Subcutaneous abdominal adipose tissue (tissue), 5 donors: ENCODE results near the gene ZC3H6.
A peak's percentile ranks its signal among the peaks of the same experiment; 100 is the strongest.

ENCODE experiments used
- H3K27ac ChIP-seq: one replicate; pipeline ENCODE4 v1.7.0; 2013; ENCODE audit warnings: low read depth, mild to moderate bottlenecking, inconsistent platforms, low read length, moderate library complexity
- H3K27me3 ChIP-seq, 5 donors: one replicate each; pipeline ENCODE4 v1.7.0; 2013; ENCODE audit warnings: low read length in 5 of 5, inconsistent platforms in 1 of 5; ENCODE audit not compliant: control insufficient read depth in 5 of 5, insufficient read depth in 4 of 5
- H3K36me3 ChIP-seq, 5 donors: one replicate each; pipeline ENCODE4 v1.7.0; 2013; ENCODE audit warnings: low read length in 5 of 5; ENCODE audit not compliant: control insufficient read depth in 5 of 5, insufficient read depth in 5 of 5
- H3K4me1 ChIP-seq, 5 donors: one replicate each; pipeline ENCODE4 v1.7.0; 2013; ENCODE audit warnings: low read length in 5 of 5, mild to moderate bottlenecking in 3 of 5, moderate library complexity in 1 of 5; ENCODE audit not compliant: control insufficient read depth in 5 of 5, insufficient read depth in 5 of 5
- H3K4me3 ChIP-seq, 5 donors: one replicate each; pipeline ENCODE4 v1.7.0; 2013; ENCODE audit warnings: low read length in 5 of 5, low read depth in 1 of 5
- H3K9ac ChIP-seq, 5 donors: one replicate each; pipeline ENCODE4 v1.7.0; 2013; ENCODE audit warnings: low read length in 5 of 5, mild to moderate bottlenecking in 4 of 5, moderate library complexity in 3 of 5
- H3K9me3 ChIP-seq, 5 donors: one replicate each; pipeline ENCODE4 v1.7.0; 2013; ENCODE audit warnings: low read length in 5 of 5; ENCODE audit not compliant: control insufficient read depth in 5 of 5
- donor health status: healthy.
- donor health status: healthy.
- donor health status: healthy.
- donor health status: healthy.
- donor health status: healthy.

ZC3H6 gene, protein sequence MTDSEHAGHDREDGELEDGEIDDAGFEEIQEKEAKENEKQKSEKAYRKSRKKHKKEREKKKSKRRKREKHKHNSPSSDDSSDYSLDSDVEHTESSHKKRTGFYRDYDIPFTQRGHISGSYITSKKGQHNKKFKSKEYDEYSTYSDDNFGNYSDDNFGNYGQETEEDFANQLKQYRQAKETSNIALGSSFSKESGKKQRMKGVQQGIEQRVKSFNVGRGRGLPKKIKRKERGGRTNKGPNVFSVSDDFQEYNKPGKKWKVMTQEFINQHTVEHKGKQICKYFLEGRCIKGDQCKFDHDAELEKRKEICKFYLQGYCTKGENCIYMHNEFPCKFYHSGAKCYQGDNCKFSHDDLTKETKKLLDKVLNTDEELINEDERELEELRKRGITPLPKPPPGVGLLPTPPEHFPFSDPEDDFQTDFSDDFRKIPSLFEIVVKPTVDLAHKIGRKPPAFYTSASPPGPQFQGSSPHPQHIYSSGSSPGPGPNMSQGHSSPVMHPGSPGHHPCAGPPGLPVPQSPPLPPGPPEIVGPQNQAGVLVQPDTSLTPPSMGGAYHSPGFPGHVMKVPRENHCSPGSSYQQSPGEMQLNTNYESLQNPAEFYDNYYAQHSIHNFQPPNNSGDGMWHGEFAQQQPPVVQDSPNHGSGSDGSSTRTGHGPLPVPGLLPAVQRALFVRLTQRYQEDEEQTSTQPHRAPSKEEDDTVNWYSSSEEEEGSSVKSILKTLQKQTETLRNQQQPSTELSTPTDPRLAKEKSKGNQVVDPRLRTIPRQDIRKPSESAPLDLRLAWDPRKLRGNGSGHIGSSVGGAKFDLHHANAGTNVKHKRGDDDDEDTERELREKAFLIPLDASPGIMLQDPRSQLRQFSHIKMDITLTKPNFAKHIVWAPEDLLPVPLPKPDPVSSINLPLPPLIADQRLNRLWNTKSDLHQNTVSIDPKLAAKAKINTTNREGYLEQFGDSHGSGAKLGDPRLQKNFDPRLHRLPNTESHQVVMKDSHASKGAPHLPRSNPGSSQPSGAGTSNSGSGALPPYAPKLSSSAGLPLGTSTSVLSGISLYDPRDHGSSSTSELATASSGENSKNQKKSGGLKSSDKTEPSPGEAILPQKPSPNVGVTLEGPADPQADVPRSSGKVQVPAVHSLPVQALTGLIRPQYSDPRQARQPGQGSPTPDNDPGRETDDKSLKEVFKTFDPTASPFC

DNA sequence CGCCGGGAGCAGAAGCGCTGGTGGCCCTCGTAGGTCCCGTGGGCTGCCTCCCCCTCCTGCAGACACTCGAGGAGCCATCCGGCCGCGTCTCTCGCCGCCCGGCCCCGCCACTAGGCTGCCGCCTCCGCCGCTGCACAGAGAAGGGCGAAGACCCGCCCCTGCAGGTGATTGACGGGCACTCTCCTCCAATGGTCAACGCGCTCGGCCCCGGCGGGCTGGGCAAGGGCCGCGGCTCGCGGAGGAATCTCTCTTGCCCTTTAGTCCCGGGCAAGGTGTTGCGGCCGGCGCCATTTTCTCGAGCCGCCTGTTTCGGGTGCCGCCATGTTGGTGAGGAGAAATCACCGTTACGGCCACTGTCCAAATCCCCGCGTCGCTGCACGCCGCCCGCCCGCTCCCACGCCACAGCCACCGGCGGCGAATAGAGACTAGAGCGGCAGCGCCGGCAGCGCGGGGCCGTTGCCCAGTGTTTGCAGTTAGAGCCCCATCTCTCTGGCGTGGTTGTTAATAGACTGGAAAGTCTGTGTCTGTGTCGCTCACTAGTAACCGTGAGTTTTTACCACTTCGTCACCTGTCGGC, at the start of gene ZC3H6:
Gene ZC3H6, plus strand, starts transcription at position 287 of the 576 bp plus-strand sequence. CDS start 398 bp downstream, outside the sequence.
- peaks cover 2 to 23% (median 13%) of the 10 kb centered on the region in 5 donors for H3K4me1 ChIP-seq
- H3K27me3 ChIP-seq: no peaks in the 10 kb centered on the region
- H3K9me3 ChIP-seq: no peaks in the 10 kb centered on the region
- no peaks in the 10 kb centered on the region for H3K36me3 ChIP-seq
- peak within 1 kb of the TSS; percentile 100 for H3K27ac ChIP-seq
- H3K9ac ChIP-seq: peak within 1 kb of the TSS; percentile 92 to 100 (median 99)
- peak within 1 kb of the TSS; percentile 75 to 91 (median 84) for H3K4me3 ChIP-seq

DNA sequence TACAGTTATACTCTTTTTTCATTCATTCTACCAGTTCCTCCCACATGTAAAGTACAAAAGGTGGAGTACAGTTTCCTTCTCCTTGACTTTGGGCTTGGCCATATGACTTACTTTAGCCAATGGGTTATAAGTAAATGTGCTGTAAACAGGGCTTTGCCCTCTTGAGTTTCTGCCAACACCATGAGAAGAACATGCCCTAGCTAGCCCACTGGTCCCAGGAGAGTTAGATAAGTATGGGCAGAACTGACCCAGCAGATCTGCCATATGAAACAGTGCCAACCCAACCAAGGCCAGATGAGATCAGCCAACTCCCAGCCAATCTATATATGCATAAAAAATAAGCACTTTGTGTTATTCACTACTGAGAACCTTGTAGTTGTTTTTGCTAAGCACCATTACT, 46.0 kb upstream of the ZC3H6 start:
- peaks cover 0 to 4% (median 2%) of the 10 kb centered on the region in 5 donors for H3K36me3 ChIP-seq
- no peak overlapping the region for H3K4me3 ChIP-seq
- H3K9me3 ChIP-seq: no peaks in the 10 kb centered on the region
- peaks cover 0 to 3% (median 0%) of the 10 kb centered on the region in 5 donors for H3K4me1 ChIP-seq
- H3K27ac ChIP-seq: no peak overlapping the region
- H3K9ac ChIP-seq: no peak overlapping the region
- no peaks in the 10 kb centered on the region for H3K27me3 ChIP-seq

GRCh38 chr2:112230371-112230770, 45.0 kb upstream of the ZC3H6 start:
- H3K36me3 ChIP-seq: peaks cover 0 to 4% (median 2%) of the 10 kb centered on the region in 5 donors
- H3K9me3 ChIP-seq: no peaks in the 10 kb centered on the region
- H3K27ac ChIP-seq: no peak overlapping the region
- no peak overlapping the region for H3K4me3 ChIP-seq
- H3K4me1 ChIP-seq: peaks cover 0 to 3% (median 0%) of the 10 kb centered on the region in 5 donors
- H3K9ac ChIP-seq: no peak overlapping the region
- no peaks in the 10 kb centered on the region for H3K27me3 ChIP-seq

GRCh38 chr2:112239862-112240261, 35.5 kb upstream of the ZC3H6 start:
- H3K27ac ChIP-seq: no peak overlapping the region
- no peak overlapping the region for H3K9ac ChIP-seq
- no peaks in the 10 kb centered on the region for H3K4me1 ChIP-seq
- H3K36me3 ChIP-seq: peaks cover 0 to 8% (median 7%) of the 10 kb centered on the region in 5 donors
- H3K4me3 ChIP-seq: no peak overlapping the region
- no peaks in the 10 kb centered on the region for H3K27me3 ChIP-seq
- no peaks in the 10 kb centered on the region for H3K9me3 ChIP-seq

DNA sequence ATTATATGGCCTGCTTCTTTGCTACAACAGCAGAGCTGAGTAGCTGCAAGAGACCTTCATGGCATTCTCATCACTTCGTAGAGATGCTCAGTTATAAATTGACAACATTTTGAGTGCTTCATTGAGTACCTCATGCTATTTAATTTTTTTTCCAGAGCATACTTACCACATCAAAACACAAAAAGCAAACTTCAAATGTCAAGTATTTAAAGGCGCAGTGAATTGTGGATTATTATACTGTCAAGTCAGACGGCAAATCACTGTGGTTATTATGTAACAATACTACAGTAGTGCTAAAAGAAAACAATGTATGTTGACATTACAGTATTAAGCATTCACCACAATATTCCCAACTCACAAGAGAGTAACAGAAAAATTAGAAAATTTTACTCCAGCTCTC, 33.0 kb upstream of the ZC3H6 start:
- Histone ChIP-seq H3K36me3 (peaks cover 5 to 16% (median 8%) of the 10 kb centered on the region in 5 donors), H3K27me3 (no peaks in the 10 kb centered on the region), H3K4me3 (no peak overlapping the region), H3K9me3 (no peaks in the 10 kb centered on the region), H3K9ac (no peak overlapping the region), H3K27ac (no peak overlapping the region), H3K4me1 (no peaks in the 10 kb centered on the region)

- peaks cover 9 to 20% (median 11%) of the 10 kb centered on the region in 5 donors for H3K36me3 ChIP-seq
- no peak overlapping the region for H3K4me3 ChIP-seq
These were observed 32.2 kb upstream of the ZC3H6 start for GRCh38 chr2:112243233-112243632.

GRCh38 chr2:112244854-112245253, 30.5 kb upstream of the ZC3H6 start:
- no peak overlapping the region for H3K27ac ChIP-seq
- no peaks in the 10 kb centered on the region for H3K9me3 ChIP-seq
- H3K36me3 ChIP-seq: peaks cover 9 to 24% (median 11%) of the 10 kb centered on the region in 5 donors
- no peak overlapping the region for H3K4me3 ChIP-seq
- no peaks in the 10 kb centered on the region for H3K27me3 ChIP-seq
- no peaks in the 10 kb centered on the region for H3K4me1 ChIP-seq
- no peak overlapping the region for H3K9ac ChIP-seq

More at GRCh38 chr2:112243233-112243632, 32.2 kb upstream of the ZC3H6 start:
- Histone ChIP-seq H3K27me3 (no peaks in the 10 kb centered on the region), H3K4me1 (no peaks in the 10 kb centered on the region), H3K9me3 (no peaks in the 10 kb centered on the region), H3K27ac (no peak overlapping the region), H3K9ac (no peak overlapping the region)

- Histone ChIP-seq H3K36me3 (peaks cover 4 to 18% (median 9%) of the 10 kb centered on the region in 5 donors), H3K4me1 (peaks cover 0 to 15% (median 9%) of the 10 kb centered on the region in 5 donors), H3K27me3 (no peaks in the 10 kb centered on the region), H3K9ac (no peak overlapping the region), H3K9me3 (no peaks in the 10 kb centered on the region), H3K27ac (no peak overlapping the region), H3K4me3 (no peak overlapping the region)
These were observed 24.1 kb upstream of the ZC3H6 start for GRCh38 chr2:112251271-112251670.

DNA sequence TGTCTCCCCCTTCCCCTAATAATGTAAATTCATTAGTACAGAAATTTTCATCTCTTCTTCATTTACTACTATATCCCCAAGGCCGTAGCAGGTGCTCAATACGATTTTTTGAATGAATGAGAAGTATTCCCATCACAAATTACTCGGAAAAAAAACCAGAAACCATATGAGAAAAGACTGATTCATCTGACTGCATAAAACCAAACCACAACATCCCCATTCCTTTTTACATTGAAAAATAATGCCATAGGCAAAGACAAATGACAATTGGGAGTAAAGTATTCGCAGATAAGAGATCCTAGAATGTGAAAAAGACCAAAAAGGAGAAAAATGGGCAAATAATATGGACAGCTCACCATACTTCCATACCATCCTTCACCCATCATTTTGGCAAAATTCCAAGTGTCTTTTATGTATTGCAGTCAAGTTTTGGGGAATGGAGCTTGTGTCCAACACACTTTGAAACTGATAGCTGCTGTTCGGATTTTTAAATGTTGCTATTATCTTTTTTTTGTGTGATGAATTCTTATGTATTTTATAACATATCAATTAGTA, 22.1 kb upstream of the ZC3H6 start:
- H3K4me1 ChIP-seq: peaks cover 0 to 15% (median 9%) of the 10 kb centered on the region in 5 donors
- no peak overlapping the region for H3K9ac ChIP-seq
- H3K27me3 ChIP-seq: no peaks in the 10 kb centered on the region
- no peaks in the 10 kb centered on the region for H3K9me3 ChIP-seq
- no peak overlapping the region for H3K4me3 ChIP-seq
- H3K36me3 ChIP-seq: peaks cover 0 to 8% (median 0%) of the 10 kb centered on the region in 5 donors
- no peak overlapping the region for H3K27ac ChIP-seq
